Stimulated activated CD4-positive, alpha-beta T cell treated with anti-CD3 and anti-CD28 coated beads, Interleukin-4, amount 100 ng/mL, for 48 hours (primary cell): ENCODE results near the gene GPX6.
"Not testable (repeated sequence)": the region's sequence is repeated elsewhere in the genome, so short reads cannot be mapped to it uniquely, and the experiment has no call there.

Source experiments
- DNase-seq, 2 donors: peaks; one replicate each; pipeline ENCODE4 v3.0.0-alpha.2; 2020; ENCODE audit warnings: low read depth in 2 of 2

The GPX6 gene, protein sequence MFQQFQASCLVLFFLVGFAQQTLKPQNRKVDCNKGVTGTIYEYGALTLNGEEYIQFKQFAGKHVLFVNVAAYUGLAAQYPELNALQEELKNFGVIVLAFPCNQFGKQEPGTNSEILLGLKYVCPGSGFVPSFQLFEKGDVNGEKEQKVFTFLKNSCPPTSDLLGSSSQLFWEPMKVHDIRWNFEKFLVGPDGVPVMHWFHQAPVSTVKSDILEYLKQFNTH

DNA sequence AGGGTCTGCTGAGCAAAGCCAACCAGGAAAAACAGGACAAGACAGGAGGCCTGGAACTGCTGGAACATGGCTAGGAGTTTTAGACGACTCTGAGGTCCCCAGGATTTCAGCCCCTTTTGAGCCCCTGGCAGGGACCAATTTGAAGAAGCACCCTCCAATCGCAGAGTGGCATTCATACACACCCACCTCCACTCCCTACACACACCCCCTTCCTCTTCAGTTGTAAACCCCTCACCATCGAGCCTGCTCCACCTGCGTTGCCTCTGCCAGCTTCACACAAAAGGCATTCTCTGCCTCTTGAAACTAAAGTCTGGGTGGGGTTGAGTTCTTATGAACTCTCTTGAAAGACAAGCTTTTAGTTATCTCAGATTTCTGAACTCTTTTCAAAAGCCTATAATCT is at the start of gene GPX6:
TSS of gene GPX6 (minus strand) at position 118 of the 400 bp plus-strand sequence. CDS start at position 68, 50 bp downstream.
- no peak for DNase-seq

DNA sequence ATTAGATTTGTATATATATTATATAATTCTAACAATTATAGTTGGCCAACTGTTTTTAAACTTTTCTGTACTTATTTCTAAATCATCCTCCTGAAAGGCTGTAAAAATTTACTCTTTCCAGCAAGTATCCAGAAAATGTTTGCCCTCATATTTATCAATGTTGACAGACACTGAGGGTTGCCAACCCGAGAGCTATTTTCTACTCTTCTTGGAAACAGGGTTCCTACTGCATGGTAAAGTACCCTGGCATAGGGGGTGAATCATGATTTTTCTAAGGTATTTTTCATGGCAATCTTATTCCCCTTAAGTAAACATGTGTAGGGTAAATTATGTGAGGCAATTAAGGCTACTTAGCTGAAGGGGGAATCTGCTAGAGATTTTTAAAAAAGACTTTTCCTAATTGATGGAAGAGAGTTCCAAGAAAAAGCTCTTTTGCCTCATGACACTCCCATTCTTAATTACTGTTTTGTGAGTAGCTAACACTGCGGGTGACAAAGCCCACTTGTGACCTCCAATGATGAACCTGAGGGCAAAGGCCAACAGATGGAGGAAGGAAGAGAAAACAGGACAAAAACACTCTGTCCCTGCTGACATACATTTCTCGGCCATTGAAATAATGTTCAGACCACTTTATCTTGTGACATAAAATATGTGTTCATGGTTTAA is 48.0 kb upstream of the GPX6 start:
- no peak for DNase-seq

DNA sequence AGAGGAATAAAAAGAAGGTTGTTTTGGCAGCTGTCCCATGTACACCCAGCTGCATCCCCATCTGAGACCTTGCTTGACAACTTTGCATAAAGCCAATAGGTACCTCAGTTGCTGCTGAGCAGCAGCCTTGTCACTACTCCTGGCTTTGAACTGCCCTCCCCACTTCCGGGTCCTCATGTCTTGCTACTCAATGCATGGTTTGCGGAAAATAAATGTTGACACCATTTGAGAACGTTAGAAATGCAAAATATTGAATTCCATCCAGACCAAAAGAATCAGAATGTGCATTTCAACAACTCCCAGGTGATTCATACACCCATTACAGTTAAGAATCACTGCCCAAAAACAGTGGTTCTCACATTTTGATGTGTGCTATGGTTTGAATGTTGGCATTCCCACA is 43.0 kb upstream of the GPX6 start:
- no peak for DNase-seq

DNA sequence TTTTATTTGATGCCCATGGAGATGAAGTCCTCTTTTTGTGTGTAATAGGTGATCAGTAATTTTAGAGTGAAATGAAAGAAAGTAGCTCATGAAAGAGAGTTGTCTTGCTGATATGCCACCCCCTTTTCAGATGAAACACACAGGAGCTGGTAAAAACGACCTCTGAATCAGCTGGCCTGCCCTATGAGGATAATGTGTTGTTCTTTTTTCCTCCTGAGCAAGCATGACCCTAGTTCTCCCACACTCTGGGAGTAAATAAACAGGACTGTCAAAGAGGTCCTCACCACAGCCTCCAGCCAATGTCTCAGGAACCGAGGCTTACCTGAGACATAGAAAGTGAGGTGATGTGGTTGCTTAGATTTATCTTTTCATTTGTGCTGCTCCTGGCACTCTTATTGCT is 39.5 kb upstream of the GPX6 start:
- DNase-seq, result no peak

DNA sequence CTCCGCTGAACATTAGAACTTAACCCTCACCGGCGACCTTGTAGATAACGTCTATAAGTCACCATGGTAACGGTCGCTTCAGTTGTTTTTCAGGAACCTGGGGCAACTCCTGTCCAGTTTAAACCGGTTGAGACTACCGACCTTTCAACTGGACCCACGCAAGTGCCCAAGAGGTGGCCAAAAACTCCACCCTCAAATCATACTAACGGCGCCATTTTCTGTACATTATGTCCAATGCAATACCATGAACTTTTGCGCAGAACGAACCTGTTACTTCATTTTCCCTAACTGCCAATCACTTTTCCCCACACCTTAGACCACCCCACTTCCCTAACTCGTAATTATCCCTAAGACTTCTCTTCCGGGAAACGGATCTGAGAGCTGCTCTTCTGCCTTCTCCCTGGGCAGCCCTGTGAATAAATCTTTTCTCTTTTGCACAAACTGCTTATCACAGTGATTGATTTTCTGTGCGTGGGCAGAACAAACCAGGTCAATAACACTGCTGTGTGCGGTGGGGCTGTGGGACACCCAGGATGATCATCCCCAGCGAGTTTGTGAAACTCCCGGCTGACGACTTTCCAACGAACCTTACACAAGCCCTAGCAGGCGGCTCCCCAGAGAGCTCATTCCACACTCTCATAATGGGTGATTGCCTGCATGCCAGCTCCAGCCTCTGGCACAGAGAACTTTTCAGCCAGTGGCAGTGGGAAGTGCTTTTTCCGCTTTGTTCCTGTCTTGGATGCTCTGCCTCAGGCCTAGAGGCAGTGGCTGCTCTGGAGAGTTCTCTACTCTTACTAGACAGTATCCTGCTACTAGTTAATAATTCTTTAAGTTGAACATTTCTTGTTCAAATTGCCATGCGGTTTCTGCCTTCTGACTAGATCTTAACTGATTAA is 38.6 kb upstream of the GPX6 start:
- DNase-seq, result no peak

DNA sequence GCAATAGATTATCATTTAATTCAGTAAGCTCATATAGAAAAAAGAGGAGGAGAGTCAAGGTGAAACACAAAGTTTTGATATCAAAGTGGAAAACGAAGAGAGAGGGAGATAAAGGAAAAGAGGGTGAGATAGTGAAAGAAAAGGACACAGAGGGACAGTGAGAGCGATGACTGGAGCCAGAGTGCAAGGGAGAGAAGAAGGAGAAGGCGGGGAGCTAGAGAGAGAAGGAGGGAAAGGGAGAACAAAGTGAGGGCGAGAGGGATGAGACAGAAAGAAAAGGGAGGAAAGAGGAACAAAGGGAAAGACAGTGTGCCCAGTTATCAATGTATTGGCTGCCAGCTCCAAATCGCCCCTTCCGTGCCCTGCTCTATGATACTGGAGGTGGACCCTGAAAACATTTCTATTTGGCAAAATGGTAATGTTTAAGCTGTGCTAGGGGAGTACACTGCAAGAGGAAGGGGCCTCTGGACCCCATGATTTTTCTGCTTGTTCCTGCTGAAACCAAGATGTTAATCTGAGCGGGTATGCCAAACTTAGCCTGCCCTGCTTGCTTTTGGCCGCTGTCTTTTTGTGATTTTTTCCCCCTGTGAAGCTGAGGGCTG is 37.9 kb upstream of the GPX6 start:
- DNase-seq, result no peak

DNA sequence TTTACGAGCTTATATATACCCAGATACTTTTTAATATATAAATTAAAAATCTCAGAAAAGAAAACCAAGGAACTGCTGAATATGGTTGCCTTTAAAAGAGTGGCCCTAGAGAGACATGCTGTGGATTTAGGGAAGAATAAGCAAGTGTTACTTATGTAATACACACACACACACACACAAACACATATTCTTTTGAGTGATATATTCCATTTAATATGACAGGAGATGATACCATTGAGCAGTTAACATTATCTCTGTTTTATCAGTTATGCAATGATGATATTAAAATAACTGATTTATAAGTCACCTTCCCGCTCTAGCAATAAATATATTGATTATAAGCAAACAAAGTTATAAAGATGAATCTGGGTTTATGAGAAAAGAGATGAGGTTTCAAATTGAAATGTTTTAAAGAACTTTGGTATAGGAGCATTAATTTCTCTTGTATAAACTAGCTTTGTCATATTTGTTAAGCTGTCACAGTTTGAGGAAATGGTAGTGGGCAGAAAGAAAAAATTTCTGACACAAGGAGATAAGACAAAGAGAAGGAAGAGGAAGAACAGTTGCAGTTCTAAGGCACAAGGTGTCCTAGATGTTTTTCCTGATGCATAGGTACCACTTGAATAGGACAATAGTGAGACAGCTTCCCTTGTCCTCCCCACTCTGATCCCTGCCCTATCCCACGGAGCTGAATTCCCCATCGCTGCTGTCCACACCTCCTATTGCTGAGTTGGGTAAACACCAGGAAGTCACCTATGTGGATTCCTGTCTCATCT is 36.5 kb upstream of the GPX6 start:
- no peak for DNase-seq

DNA sequence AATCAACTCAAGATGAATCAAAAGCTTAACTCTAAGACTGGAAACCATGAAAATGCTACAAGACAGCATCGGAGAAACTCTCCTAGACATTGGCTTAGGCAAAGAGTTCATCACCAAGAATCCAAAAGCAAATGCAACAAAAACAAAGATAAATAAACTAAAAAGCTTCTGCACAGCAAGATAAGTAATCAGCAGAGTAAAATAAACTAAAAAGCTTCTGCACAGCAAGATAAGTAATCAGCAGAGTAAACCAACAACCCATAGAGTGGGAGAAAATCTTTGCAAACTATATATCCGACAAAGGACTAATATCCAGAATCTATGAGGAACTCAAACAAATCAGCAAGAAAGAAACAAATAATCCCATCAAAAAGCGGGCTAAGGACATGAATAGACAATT is 31.4 kb upstream of the GPX6 start:
- not testable (repeated sequence) for DNase-seq

DNA sequence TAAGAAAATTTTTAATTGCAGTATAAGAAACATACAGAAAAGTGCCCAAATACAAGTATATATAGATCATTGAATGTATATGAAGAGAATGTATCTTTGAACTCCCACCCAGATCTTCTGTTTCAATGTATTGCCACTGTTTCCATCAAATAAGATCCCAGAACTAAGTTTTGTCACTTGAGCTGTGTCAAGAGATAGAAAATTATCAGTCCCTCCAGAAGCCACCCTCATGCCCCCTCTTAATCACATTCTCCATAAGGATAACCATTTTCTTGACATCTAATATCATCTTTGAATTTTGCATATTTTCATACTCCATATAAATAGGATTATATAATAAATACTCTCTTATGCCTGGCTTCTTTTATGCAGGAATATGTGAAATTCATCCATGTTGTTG is 30.4 kb upstream of the GPX6 start:
- no peak for DNase-seq

DNA sequence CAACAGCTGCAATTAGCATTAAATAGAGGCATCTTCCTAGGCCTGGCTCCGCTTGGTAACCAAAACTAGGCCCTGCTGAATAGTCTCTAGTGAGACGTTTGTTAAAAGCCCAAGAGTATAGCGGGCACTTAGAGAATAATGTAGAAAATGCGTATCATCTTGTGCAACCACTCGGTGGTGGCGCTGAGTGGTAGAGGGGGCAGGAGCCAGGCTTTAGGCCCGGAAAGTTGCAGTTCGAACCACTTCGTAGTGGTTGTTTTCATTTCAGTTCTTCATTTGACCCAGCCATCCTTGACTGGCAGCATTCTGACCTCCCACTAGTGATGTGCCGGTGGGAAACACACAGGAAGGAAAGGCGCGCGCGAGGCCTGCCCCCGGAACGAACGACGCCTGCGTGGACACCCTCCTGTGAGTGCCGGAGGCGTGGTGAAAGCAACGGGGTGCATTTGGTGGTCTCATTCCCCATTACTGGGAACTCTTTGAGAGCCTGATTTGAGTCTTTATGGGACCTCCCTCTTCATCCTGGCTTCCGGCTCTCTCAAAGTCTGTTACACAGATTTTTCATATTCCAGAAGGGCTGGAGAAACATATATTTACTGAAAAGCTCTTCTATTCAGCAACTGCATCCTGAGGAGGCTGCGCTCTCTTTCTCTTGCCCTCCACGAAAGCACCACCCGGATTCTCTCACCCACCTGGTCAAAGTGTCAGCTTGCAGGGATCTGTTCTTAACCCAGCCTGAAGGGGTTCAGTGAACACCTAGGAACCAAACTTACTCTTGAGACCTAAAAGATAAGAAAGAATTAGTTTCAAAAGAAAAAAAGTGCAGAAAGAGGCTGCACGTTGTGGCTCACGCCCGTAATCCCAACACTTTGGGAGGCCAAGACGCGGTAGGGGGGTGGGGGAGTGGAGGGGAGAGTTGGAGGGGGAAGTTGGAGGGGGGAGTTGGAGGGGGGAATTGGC is 28.3 kb upstream of the GPX6 start:
- DNase-seq, result no peak

DNA sequence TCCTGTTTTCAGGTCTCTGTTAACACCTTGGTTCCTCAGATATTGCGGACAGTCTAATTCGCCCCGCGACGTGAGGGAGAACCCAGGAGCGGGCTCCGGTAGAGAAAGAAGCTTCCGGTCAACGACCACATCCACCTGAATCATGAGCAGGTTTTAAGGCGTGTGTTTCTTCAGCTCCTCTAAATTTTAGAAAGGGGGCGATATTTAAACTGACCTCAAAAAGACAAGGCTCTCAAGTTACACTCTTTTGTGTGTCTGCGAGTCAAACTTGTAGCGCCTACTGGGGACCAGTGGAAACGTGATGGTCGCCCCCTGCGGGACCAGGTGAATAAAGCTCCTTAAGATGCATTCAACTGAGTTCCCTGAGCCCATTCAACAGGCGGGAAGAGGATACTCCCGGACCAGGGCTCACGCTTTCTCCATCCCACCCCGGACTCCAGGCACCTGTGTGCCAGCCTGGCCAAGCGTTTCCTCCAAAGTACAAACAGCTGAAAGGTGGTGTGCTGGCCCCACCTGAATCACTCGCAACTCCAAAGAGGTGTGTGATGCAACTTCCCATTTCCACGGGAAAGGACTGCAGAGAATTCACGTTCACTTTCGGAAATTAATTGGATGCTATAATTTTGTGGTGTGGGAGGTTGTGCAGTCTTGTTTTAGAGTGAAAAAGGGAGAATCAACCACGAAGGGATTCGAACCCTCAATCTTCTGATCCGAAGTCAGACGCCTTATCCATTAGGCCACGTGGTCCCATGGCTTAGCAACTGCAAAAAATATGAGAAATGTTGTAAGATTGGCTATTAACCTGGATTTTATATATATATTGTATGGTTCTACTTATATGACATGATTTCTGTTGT is 27.1 kb upstream of the GPX6 start:
- DNase-seq, result peak; percentile 40

DNA sequence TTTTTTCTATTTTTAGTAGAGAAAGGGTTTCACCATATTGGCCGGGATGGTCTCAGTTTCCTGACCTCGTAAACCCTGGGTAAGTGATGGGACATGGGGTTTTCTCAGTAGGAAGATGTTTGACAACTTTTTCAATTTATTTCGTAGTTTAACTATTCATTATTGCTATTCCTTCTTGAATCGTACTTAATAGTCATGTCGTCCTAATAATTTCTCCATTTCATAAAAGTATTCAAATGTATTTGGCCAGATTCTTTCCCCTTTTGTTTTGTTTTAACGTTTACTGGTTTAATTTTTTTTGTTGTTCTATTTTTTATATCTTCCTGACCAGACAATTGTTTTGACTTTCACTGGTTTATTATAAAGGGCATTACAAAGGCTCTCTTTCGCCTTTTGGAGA is 26.4 kb upstream of the GPX6 start:
- DNase-seq, result no peak

DNA sequence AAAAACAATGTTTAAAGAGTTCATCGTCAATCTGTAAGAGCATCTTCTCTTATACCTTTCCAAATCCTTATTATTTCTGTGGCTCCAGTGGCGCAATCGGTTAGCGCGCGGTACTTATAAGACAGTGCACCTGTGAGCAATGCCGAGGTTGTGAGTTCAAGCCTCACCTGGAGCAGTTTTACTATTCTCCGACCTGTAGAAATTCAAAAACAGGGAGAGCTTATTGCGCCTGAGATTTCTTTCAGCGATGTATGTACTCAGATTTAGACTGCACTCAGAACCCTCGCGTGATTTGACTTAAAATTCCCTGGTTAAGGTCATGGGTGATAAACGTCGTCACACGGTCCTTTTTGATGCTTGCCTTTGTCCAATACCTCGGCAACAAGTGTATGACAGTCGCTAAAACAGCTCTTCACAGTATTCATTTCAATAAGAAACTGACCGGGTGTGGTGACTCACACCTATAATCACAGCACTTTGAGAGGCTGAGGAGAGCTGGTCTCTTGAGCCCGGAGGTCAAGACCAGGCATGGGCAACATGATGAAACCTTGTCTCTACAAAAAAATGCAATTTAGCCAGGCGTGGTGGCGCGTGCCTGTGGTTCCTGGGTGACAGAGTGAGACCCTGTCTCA is 22.0 kb upstream of the GPX6 start:
- peak in 1 of 2 donors; percentile 33 for DNase-seq

DNA sequence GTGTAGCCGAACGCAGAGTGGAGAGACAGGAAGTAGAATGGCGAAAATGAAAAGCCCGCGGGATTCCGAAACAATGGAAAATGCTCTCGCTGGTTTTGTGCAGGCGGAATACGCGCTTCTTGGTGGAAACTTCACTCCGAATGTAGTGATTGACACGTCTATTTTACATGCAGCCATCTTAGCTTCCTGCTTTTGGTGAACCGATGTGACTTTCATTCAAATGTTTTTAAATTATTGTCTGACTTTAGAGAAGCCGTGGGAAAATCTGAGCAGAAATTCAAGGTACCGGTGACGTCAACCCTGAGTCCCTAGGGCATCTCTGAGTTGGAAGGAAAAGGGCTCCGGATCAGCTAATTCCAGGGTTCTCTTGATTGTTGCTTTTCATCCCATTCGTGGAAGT is 21.5 kb upstream of the GPX6 start:
- no peak for DNase-seq

DNA sequence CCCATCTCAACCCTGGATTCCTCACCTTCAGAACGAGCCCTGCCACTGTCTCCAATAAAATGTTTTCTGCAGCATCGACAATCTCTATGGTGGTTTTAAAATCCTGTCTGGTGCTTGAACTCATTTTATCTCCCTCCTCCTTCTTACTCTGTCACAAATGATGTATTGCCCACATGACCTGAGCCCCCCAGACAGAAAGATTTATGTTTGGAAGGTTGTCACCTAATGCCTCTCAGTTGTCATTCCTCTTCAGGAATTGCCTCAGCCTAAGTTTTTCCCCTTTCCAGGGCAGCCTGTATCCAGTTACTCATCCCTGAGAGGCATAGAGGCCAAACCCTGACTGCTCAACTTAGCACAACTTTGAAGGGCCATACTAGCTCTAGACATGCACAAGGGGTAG is 19.3 kb upstream of the GPX6 start:
- DNase-seq, result no peak

DNA sequence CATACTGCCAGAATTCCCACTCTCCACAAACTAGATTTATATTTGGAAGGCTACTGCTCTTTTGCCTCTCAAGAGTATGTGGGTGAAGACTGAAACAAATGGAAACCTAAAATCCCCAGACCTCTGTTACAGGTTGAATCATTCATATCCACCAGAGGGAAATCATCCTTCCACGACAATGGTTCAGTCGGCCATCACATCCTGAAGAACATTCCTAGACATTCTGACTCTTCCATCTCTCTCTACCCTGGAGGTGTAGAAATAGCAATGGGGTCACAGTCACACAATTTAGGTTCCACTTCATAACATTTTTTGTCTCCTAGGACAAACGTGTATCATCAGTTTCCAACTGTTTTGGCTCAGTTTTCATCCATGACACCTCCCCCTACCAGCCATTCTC is 18.7 kb upstream of the GPX6 start:
- DNase-seq, result no peak

DNA sequence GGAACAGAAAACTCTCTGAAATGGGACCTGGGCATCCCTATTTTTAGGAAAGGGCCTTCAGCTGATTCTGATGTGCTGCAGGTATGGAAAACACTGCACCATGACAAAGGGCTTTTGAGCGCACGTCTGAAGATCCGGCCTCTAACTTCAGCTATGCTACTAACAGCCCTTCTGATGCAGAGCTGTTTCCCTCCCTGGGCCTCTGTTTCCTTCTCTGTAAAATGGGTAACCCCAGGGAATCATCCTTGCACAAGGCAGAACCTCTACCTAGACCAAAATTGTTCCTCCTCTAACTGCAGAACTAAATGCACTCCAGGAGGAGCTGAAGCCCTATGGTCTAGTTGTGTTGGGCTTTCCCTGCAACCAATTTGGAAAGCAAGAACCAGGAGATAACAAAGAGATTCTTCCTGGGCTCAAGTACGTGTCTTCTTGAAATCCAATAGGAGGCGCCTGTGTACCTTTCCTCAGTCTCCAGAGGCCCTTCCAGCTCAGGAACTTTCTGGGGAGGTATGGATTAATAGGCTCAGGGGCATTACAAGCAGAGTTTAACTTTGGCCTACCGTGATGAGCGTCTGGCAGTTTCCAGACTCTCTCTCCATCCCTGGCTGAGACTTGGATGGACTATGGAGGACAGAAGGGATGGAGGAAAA is 16.0 kb upstream of the GPX6 start:
- no peak for DNase-seq

DNA sequence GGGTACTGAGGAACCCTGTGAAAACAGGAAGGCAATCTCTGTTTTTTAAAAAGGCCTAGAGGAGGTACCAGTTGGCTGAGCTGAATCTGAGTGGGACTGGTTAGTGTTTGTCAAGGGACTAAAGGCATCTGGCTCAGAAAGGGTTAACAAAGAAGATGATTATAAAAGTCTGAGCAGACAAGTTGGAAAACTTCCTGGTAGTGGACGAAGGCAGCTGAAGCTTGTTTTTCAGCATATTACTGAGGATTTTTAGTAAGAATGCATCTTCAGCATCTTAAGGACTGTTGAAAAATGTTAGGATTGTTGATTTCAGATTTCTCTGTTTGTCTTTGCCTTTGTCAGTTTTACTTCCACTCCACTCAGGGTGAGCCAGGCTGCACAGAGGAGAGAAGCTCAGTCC is 15.2 kb upstream of the GPX6 start:
- no peak for DNase-seq
